Kidney (tissue), 14 donors: ENCODE data around the gene PTPRM. TPM values are rescaled to one million over a fixed set of nuclear protein-coding genes. Genes with fewer than 3 reads are reported as not detected.

ENCODE experiments used
- DNase-seq, 5 donors: peaks; one replicate each; pipeline ENCODE4 v3.0.0-alpha.2; 2013 to 2020
- FAIRE-seq: peaks from 2 replicates; lab custom pipeline; 2012; peaks lifted over from hg19 to GRCh38; lab: Jason Lieb, UNC
- H3K27ac ChIP-seq, 2 donors: one replicate each; pipeline ENCODE4 v1.7.0; 2013; ENCODE audit warnings: low read depth in 2 of 2, low read length in 2 of 2, inconsistent platforms in 1 of 2
- H3K27me3 ChIP-seq: one replicate; pipeline ENCODE4 v1.7.1; 2013; ENCODE audit warnings: low read length, inconsistent platforms; ENCODE audit not compliant: control insufficient read depth, insufficient read depth
- H3K36me3 ChIP-seq, 3 donors: one replicate each; pipeline versions ENCODE4 v1.7.0 to v1.7.1; 2013; ENCODE audit warnings: low read length in 3 of 3, control low read depth in 1 of 3, inconsistent platforms in 1 of 3; ENCODE audit not compliant: insufficient read depth in 3 of 3, control insufficient read depth in 2 of 3
- H3K4me1 ChIP-seq, 3 donors: one replicate each; pipeline versions ENCODE4 v1.7.0 to v1.7.1; 2013; ENCODE audit warnings: low read length in 3 of 3, inconsistent platforms in 1 of 3, low read depth in 1 of 3; ENCODE audit not compliant: control insufficient read depth in 2 of 3, insufficient read depth in 2 of 3
- H3K4me3 ChIP-seq, 3 donors: one replicate each; pipeline versions ENCODE4 v1.7.0 to v1.8.1; 2013; ENCODE audit warnings: low read length in 3 of 3, control low read depth in 1 of 3, inconsistent platforms in 1 of 3
- H3K9ac ChIP-seq, 3 donors: one replicate each; pipeline versions ENCODE4 v1.7.0 to v1.7.1; 2013; ENCODE audit warnings: low read length in 3 of 3, control low read depth in 1 of 3, inconsistent platforms in 1 of 3
- H3K9me3 ChIP-seq, 3 donors: one replicate each; pipeline versions ENCODE4 v1.7.0 to v1.7.1; 2013; ENCODE audit warnings: low read length in 3 of 3, control low read depth in 1 of 3, inconsistent platforms in 1 of 3; ENCODE audit not compliant: control insufficient read depth in 2 of 3, insufficient read depth in 1 of 3
- intact Hi-C: fragments of 100-400 bp; cut with DNase I; formaldehyde crosslinking; loops from one replicate; pipeline ENCODE4 v1.11.1; 2022
- polyA plus RNA-seq: library from polyadenylated mRNA; stranded (reverse); fragments of 350-450 nt; fragmentation: Illumina TruSeq; extraction: RNeasy Lipid Tissue Mini Kit (QIAGEN cat#74804); gene quantifications from one replicate; pipeline ENCODE4 v1.2.3, GENCODE V29; 2014; ENCODE audit warnings: low read depth, low replicate concordance; ENCODE audit not compliant: insufficient read depth
- total RNA-seq: library from RNA; stranded (reverse); fragmentation: NEBNext Ultra II Directional; extraction: Animal tissue kit (Norgen Biotek cat#: 25700); gene quantifications from one replicate; pipeline ENCODE4 v1.2.1, GENCODE V29; 2021
- TF ChIP-seq, protein P1 (sequence below): IDR thresholded peaks from 3 replicates; pipeline ENCODE4 v1.5.1; 2012; ENCODE audit warnings: mild to moderate bottlenecking, moderate library complexity, borderline replicate concordance; ENCODE audit not compliant: insufficient read depth; ENCODE audit errors: extremely low read depth
- donor health status: control.
- donor health status: control.
- donor health status: control.
- donor health status: control.
- donor health status: control.
- donor health status: DM: yes; HTN: yes; CAD: no.
- donor health status: Normal renal cell carcinoma (clear cell type).

Gene PTPRM
- total and polyA plus RNA-seq, 2 donors from 2014 or later, result 52.4 to 98.9 TPM

DNA sequence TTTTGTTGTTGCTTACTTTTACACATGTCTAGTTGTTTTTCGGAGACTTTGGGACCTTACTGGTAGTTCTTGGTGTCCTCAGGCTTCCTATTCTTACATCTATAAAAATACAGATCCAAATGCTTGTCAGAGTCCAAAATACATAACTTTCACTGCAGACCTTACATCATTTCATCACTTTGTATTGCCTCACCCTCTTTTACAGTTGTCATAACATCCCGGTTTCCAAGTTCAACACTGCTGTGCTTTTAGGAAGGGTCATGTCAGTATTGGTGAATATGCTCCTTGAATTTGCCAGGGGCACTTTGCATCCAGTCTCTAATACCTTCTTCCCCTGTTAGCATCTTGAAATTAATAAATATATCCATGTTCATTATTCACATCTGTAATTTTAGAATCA, 523.9 kb downstream of the PTPRM start:
- DNase-seq (no peak), FAIRE-seq (no peak)
- no peak overlapping the region for H3K27ac ChIP-seq
- H3K36me3 ChIP-seq, result peaks cover 0 to 3% (median 3%) of the 10 kb centered on the region in 3 donors
- no peak overlapping the region for H3K4me3 ChIP-seq
- H3K9ac ChIP-seq, result no peak overlapping the region
- H3K4me1 ChIP-seq, result no peaks in the 10 kb centered on the region
- TF ChIP-seq, protein P1, sequence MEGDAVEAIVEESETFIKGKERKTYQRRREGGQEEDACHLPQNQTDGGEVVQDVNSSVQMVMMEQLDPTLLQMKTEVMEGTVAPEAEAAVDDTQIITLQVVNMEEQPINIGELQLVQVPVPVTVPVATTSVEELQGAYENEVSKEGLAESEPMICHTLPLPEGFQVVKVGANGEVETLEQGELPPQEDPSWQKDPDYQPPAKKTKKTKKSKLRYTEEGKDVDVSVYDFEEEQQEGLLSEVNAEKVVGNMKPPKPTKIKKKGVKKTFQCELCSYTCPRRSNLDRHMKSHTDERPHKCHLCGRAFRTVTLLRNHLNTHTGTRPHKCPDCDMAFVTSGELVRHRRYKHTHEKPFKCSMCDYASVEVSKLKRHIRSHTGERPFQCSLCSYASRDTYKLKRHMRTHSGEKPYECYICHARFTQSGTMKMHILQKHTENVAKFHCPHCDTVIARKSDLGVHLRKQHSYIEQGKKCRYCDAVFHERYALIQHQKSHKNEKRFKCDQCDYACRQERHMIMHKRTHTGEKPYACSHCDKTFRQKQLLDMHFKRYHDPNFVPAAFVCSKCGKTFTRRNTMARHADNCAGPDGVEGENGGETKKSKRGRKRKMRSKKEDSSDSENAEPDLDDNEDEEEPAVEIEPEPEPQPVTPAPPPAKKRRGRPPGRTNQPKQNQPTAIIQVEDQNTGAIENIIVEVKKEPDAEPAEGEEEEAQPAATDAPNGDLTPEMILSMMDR, result no peak
- intact Hi-C loops, result no loop called here
- H3K27me3 ChIP-seq, result no peaks in the 10 kb centered on the region
- H3K9me3 ChIP-seq, result no peaks in the 10 kb centered on the region

- H3K9ac ChIP-seq, result no peak overlapping the region
- no peak for FAIRE-seq
These were observed 528.9 kb downstream of the PTPRM start for GRCh38 chr18:8095947-8096570.

GRCh38 chr18:8097399-8097798, 530.3 kb downstream of the PTPRM start:
- no peak overlapping the region for H3K9ac ChIP-seq
- TF ChIP-seq, protein P1, result no peak
- H3K27ac ChIP-seq, result no peak overlapping the region
- no peak for DNase-seq
- FAIRE-seq, result no peak
- H3K4me3 ChIP-seq, result no peak overlapping the region
- no peaks in the 10 kb centered on the region for H3K4me1 ChIP-seq
- H3K36me3 ChIP-seq, result no peaks in the 10 kb centered on the region
- H3K27me3 ChIP-seq, result no peaks in the 10 kb centered on the region
- intact Hi-C loops, result no loop called here
- peaks cover 0 to 1% (median 0%) of the 10 kb centered on the region in 3 donors for H3K9me3 ChIP-seq

More at GRCh38 chr18:8095947-8096570, 528.9 kb downstream of the PTPRM start:
- H3K4me3 ChIP-seq, result no peak overlapping the region
- no peaks in the 10 kb centered on the region for H3K9me3 ChIP-seq
- TF ChIP-seq, protein P1, result no peak
- no peaks in the 10 kb centered on the region for H3K27me3 ChIP-seq
- DNase-seq, result no peak
- intact Hi-C loops, result no loop called here
- no peaks in the 10 kb centered on the region for H3K36me3 ChIP-seq
- H3K4me1 ChIP-seq, result no peaks in the 10 kb centered on the region
- no peak overlapping the region for H3K27ac ChIP-seq
